EL (cell line): ENCODE data around the gene IST1.

Source experiments
- DNase-seq: peaks from one replicate; pipeline ENCODE4 v3.0.0-alpha.2; 2016

The IST1 gene

DNA sequence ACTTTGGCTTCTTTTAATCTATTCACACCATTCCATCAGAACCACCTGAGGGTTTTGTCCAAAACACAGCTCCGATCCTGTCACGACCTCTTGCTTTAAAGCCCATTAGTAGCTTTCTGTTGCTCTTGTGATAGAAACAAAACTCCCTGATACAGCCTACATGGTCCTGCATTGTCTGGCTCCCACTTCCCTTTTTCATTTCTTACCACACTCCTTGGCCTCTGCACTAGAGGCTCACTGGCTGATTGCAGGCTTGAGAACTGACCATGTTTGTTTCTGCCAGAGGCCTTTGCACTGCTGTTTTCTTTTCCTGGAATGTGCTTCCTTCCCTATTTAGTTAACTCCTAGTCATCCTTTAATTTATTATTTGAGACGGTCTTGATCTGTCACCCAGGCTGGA is 23.7 kb downstream of the IST1 start:
- no peak for DNase-seq

DNA sequence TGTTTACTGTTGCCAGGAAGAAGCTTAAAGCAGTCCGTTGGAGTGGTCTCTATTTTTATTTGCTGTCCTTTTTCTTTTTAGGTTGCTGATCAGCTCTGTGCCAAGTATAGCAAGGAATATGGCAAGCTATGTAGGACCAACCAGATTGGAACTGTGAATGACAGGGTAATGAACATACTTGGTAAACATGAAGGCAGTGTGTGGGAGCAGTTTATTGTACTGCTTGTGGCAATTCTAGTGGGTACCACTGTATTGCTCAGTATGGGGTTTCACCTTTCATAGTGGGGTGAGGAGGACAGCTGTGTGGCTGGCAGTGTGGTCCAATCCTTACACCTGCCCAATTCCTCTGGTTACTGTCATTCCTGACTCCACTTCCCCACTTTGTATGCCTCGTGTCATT is 25.3 kb downstream of the IST1 start:
- no peak for DNase-seq

DNA sequence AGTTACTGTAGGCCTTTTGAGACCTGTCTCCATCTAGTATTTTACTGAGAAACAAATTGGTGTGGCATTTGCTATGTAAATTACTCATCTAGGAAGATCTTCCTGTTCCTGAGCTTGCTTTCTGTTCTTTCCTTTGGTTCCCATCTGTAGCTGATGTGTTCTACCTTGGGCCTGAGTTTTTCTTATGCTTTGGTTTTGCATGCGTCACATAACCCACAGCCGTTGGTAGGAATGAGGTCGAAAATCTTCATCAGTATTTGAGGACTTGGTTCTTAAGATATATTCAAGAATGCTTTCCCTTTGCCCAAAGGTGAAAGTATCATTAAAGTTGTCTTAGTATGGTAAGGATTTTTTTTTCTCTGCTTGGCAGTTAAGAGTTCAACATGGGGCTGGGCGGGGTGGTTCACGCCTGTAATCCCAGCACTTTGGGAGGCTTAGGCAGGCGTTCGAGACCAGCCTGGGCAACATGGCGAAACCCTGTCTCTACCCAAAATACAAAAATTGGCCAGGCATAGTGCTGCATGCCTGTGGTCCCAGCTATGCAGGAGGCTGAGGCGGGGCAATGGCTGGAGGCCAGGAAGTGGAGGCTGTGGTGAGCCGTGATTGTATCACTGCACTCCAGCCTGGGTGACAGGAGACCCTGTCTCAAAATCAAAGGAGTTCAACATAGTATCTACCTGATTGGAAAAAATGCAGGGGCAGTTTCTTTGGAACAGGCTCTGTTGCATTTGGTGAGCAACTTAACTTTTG is 28.8 kb downstream of the IST1 start:
- DNase-seq = peak; percentile 68

DNA sequence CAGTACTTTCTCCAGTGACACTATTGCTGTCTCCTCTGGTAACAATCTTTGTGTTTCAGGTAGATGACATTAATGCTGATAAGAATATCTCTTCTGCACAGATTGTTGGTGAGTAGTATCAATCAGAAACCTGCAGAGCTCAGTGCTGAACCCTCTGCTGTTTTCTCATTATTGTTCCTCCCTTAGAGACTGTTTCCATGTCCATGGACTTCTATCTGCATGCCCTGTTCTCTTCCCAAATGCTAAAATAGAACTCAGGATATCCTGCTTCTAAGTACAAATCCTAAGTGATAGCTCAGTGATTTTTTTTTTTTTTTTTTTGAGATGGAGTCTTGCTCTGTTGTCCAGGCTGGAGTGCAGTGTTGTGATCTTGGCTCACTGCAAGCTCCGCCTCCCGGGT is 29.4 kb downstream of the IST1 start:
- DNase-seq = no peak

DNA sequence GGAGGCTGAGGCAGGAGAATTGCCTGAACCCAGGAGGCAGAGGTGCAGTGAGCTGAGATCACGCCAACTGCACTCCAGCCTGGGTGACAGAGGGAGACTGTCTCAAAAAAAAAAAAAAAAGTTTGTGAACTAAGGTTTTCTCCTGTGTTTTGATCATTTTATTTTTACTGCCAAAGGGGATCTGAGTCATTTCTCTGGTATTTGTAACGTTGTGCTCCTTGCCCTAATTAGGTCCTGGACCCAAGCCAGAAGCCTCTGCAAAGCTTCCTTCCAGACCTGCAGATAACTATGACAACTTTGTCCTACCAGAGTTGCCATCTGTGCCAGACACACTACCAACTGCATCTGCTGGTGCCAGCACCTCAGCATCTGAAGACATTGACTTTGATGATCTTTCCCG is 32.1 kb downstream of the IST1 start:
- DNase-seq = peak; percentile 97

GRCh38 chr16:71927787-71928186 is 32.5 kb downstream of the IST1 start:
- no peak for DNase-seq

DNA sequence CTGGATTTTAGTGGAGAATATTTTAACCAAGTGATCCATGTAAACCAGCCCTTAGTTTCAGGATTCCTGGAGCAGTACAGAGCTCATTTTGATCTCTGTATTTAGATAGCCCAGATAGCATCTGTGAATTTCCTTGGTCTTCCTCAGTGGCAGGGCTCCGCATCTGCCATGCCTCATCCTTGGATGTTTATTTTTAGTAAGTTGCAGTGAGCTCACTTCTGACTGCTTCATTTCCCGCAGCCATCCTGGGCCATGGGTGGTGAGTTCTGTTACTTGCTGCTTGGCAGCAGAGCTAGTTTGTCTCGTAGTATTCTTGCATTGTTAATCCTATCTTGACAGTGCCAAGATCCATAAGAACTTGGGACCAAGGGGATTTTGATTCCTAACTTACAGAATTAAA is 33.7 kb downstream of the IST1 start:
- peak; percentile 85 for DNase-seq

DNA sequence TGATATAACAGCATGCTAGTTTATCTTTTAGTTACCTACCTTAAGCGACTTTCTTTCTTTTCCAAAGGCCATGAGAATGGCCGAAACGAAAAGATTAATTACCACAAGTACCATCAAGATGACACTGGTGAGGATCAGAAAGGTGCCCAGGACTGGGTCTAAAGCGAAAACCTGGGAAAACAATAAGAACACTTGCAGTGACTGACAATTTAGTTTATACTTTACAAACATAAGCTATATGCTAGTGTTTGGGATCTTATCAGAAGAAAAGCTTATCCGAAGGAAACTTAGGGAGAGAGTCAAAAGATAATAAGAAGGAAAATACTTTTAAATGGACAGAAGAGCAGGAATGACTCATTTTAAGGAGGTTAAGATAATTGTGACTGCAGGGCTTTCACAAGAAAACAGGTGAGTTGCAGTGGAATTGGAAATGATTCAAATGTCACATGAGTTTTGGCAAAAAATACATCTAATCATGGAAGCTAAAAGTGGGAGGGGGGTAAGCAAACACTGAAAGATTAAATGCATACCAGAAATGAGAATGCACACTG is 34.8 kb downstream of the IST1 start:
- no peak for DNase-seq

DNA sequence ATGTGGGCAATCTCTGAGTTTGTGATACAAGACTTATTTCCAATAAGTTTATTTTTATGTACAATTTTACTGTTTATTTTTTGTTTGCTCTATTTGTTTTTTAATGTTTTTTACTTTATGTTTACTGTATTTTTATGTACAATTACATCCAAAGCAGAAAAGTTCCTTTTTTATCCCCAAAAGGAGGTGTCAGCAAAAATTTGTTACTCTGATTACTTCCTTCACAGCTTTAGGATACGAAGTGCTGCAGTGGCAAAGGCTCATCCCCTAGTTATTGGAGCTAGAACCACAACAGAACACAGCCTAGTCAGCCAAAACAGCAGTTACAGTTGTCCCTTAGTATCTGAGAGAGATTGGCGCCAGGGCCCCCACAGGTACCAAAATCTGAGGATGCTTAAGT is 35.7 kb downstream of the IST1 start:
- DNase-seq = no peak

DNA sequence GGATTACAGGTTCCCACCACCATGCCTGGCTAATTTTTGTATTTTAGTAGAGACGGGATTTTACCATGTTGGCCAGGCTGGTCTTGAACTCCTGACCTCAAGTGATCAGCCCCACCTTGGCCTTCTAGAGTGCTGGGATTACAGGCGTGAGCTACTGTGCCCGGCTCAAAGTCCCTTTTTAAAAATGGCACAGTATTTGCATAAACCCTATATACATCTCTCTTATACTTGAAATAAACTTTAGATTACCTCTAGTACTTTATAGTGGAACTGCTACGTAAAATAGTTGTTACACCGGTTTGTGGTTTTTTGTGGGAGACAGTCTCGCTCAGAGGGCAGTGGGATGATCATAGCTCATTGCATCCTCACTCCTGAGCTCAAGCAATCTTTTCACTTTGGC is 36.3 kb downstream of the IST1 start:
- DNase-seq = no peak

DNA sequence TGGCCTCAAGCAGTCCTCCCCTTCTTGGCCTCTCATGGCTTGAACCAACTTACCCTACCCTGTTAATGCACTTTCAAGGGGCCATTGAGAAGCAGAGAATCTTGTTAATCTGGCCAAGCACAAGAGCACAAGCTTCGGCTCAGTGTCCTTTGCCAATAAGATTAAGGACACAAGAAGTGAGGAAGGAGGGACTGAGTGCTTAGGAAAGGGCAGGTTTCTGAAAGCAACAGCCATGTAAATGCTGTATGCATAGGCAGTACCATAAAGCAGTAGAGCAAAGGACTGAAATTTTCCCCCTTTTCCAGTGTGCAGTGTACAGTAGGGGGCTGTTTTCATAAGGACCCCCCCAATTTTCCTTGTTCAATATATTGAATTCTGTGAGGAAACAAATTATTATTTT is 37.7 kb downstream of the IST1 start:
- DNase-seq = no peak

GRCh38 chr16:71933913-71934695 is 38.8 kb downstream of the IST1 start:
- peak; percentile 45 for DNase-seq

DNA sequence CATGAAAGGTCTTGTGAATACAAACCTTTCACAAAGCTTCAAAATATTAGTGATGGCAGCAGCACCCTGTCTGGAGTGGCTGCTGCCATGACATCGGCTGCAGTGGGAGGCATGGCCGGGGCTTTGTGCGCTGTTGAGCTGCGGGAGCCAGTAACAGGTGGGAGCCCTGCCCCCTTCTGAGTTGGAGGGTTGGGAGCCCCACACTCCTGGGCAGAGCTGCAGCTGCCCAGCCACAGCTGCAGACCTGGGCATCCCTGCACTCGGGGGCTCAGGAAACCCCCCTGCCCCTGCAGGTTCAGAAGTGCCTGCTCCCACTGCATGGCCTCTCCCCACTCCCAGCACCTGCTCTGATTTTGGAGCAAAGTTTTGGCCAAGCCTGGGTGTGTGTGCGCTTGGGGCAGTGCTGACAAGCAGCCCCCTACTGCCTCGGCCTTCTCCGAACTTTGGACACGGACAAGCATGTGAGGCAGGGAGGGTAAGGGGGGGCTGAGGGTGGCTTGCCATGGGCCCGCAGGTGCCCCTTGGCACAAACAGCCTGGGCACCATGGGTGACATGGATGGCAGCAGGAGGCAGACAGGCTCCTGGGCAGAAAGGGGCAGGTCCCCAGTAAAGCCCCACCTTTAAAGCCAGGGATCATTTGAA is 42.7 kb downstream of the IST1 start:
- no peak for DNase-seq

- no peak for DNase-seq
These were observed 48.6 kb downstream of the IST1 start for GRCh38 chr16:71943887-71944286.

DNA sequence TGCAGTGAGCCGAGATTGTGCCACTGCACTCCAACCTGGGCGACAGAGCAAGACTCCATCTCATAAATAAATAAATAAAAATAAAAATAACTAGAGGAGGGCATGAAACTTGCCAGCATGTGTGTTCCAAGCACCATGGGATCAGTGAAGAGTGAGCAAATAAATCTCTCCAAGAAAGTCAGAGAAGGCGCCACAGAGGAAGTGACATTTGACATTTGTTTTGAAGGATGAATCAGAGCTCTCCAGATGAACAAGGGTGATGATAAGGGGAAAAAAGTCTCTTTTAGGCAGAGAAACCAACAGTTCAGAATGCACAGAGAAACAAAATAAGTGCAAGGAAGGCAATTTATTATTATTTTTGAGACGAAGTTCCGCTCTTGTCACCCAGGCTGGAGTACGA is 50.3 kb downstream of the IST1 start:
- no peak for DNase-seq

- DNase-seq = no peak
These were observed 57.5 kb downstream of the IST1 start for GRCh38 chr16:71952825-71953224.

DNA sequence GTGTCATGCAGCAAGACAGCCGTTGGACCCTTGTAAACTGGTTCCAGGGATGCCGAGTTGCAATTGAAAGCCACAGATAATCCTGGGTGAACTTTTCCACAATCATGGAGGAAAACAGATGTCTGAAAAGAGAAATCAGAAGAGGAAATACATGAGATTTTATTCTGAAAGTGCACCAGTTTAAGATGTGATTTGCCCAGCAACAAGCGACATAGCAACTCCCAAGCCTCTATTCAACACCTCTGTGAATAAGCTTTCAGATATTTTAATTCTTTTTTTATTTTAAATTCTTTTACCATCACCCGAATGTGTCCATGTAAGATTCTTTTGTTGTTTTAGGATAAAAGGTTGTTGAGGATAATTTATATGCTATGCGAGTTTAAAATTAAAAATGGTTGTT is 58.8 kb downstream of the IST1 start:
- DNase-seq = no peak

GRCh38 chr16:71954699-71955195 is 59.4 kb downstream of the IST1 start:
- DNase-seq = no peak

DNA sequence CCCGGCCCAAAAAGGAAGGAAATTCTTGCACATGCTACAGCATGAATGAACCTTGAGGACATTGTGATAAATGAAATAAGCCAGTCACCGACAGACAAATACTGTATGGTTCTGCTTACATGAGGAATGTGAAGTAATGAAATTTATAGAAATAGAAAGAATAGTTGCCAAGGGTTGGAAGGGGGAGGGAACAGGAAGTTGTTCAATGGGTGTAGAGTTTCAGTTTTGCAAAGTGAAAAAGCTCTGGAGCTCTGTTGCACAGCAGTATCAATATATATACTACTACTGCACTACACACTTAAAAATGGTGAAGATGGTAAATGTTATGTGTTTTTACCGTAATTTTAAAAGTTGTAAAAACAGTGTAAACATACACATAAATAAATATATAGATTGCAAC is 61.2 kb downstream of the IST1 start:
- no peak for DNase-seq

GRCh38 chr16:71961066-71962039 is 66.0 kb downstream of the IST1 start:
- DNase-seq = peak; percentile 84

DNA sequence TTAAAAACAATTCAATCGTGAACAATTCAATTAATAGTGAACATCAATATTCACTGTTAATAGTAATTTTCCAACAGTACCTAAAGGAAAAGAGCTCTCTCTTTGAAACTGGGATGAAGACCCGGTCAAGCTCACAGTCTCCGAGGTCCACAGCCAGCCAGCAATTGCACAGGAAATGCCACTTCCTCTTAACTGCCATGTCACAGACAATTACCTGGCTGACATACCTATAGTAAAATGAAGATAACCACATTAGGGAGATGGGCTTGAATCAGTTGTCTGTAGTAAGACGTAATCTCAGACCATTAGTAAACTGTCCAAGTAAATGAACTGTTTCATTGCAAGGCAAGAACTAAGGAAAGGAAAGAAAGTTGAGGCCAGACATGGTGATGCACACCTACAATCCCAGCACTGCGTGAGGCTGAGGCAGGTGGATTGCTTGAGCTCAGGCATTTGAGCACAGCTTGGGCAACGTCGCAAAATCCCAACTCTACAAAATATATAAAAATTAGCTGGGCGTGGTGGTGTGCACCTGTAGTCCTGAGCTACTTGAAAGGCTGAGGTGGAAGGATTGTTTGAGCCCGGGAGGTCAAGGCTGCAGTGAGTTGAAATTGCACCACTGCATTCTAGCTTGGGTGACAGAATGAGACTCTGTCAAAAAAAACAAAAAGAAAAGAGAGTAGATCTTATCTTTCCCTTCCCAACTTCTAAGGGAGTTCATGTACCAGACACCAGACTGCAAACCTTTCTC is 68.0 kb downstream of the IST1 start:
- no peak for DNase-seq

DNA sequence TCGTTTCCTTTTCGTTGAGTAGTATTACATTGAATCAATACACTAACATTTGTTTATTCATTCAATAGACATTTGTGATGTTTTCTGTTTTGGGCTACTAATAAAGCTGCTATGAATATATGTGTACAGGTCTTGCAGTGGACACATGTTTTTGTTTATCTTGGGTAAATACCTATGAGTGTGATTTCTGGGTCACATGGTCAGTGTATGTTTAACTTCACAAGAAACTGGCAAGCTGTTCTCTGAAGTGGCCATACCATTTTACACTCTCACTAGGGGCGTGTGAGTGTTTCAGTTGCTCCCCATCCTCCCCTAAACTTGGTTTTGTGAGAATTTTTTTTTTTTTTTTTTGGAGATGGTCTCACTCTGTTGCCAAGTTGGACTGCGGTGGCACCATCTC is 69.9 kb downstream of the IST1 start:
- no peak for DNase-seq
